C4-2B (cell line): ENCODE results near the gene TMCC3.

ENCODE experiments used
- ZFX ChIP-seq: fragments of 450-650 bp; IDR thresholded peaks from 2 replicates; pipeline ENCODE4 v1.6.1; 2017
- TF ChIP-seq, protein P1 (sequence below): fragments of 450-650 bp; conservative IDR thresholded peaks from 2 replicates; pipeline ENCODE4 v1.5.1; 2017; ENCODE audit warnings: mild to moderate bottlenecking

DNA sequence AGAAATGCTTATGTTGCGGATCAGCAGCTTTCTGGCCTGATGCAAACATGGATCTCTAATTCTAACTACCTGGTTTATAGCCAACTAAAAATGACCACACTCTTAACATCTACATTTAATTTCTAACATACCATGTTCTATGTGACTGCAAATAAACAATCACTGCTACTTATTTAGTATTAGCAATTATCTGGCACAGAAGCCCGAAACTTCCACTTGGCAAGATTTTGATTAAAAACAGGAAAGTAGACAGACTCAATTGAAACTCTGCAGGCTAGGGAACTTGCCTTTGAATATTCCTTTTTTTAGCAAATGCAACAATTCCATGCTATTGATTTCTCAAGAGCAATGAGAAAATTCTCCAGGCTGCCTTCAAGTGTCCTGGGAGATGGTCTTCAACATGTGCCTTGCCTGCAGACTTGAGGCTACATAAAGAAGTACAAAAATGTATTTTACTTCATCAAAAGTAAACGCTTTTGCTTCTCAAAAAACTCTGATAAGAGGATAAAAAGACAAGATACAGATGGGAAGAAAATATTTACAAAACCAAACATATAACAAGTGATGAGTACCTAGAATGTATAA is 9.1 kb upstream of the TMCC3 start:
- TF ChIP-seq, protein P1, sequence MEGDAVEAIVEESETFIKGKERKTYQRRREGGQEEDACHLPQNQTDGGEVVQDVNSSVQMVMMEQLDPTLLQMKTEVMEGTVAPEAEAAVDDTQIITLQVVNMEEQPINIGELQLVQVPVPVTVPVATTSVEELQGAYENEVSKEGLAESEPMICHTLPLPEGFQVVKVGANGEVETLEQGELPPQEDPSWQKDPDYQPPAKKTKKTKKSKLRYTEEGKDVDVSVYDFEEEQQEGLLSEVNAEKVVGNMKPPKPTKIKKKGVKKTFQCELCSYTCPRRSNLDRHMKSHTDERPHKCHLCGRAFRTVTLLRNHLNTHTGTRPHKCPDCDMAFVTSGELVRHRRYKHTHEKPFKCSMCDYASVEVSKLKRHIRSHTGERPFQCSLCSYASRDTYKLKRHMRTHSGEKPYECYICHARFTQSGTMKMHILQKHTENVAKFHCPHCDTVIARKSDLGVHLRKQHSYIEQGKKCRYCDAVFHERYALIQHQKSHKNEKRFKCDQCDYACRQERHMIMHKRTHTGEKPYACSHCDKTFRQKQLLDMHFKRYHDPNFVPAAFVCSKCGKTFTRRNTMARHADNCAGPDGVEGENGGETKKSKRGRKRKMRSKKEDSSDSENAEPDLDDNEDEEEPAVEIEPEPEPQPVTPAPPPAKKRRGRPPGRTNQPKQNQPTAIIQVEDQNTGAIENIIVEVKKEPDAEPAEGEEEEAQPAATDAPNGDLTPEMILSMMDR, result no peak
- no peak for TF ChIP-seq ZFX
